CD14-positive monocyte (primary cell): ENCODE measurements around the gene LRP8. TPM values are rescaled to one million over a fixed set of nuclear protein-coding genes. Genes with fewer than 3 reads are reported as not detected.

Source experiments
- DNase-seq, 3 donors: peaks; one replicate each; pipeline ENCODE4 v3.0.0-alpha.2; 2011 to 2022
- H2AFZ ChIP-seq: 2 replicates; pipeline ENCODE4 v1.6.0; 2012; ENCODE audit warnings: mild to moderate bottlenecking, low read depth, low read length, inconsistent platforms; ENCODE audit not compliant: insufficient read depth, poor library complexity, severe bottlenecking
- H3K27ac ChIP-seq, 2 donors: 1 replicate in 1 of 2; 2 replicates in 1 of 2; pipeline ENCODE4 v1.5.1; 2012 to 2013; ENCODE audit warnings: low read length in 2 of 2, control low read depth in 1 of 2, inconsistent platforms in 1 of 2, low read depth in 1 of 2, mild to moderate bottlenecking in 1 of 2
- H3K27me3 ChIP-seq, 2 donors: one replicate each; pipeline versions ENCODE4 v1.6.0 to v1.6.1; 2011 to 2013; ENCODE audit warnings: low read length in 2 of 2; ENCODE audit not compliant: control insufficient read depth in 2 of 2, insufficient read depth in 2 of 2
- H3K36me3 ChIP-seq, 2 donors: replicated peaks in 1 of 2; 1 replicate in 1 of 2; 2 replicates in 1 of 2; pipeline versions ENCODE4 v1.5.1 to v1.6.1; 2012 to 2013; ENCODE audit warnings: low read length in 2 of 2, control low read depth in 1 of 2, inconsistent platforms in 1 of 2, mild to moderate bottlenecking in 1 of 2; ENCODE audit not compliant: insufficient read depth in 2 of 2, control insufficient read depth in 1 of 2
- H3K4me1 ChIP-seq, 2 donors: 1 replicate in 1 of 2; 2 replicates in 1 of 2; pipeline versions ENCODE4 v1.5.1 to v1.6.1; 2012 to 2013; ENCODE audit warnings: low read length in 2 of 2, control low read depth in 1 of 2, inconsistent platforms in 1 of 2, mild to moderate bottlenecking in 1 of 2, moderate library complexity in 1 of 2; ENCODE audit not compliant: insufficient read depth in 2 of 2, control insufficient read depth in 1 of 2
- H3K4me2 ChIP-seq: replicated peaks from 2 replicates; pipeline ENCODE3; 2012; ENCODE audit warnings: low read length, moderate library complexity, mild to moderate bottlenecking; ENCODE audit not compliant: poor library complexity, severe bottlenecking; ENCODE audit errors: extremely low read depth
- H3K4me3 ChIP-seq, 3 experiments: fragments of 200-600 bp in 1 of 3; sonication (generic) in 1 of 3; replicated peaks in 1 of 3; 1 replicate in 2 of 3; 2 replicates in 1 of 3; pipeline ENCODE4 v1.5.1; 2011 to 2013; ENCODE audit warnings: low read length in 3 of 3, mild to moderate bottlenecking in 3 of 3, control low read depth in 2 of 3, low read depth in 2 of 3, inconsistent platforms in 1 of 3, moderate library complexity in 1 of 3
- H3K79me2 ChIP-seq: 2 replicates; pipeline ENCODE4 v1.6.0; 2012; ENCODE audit warnings: mild to moderate bottlenecking, control low read depth, inconsistent platforms, low read length, moderate library complexity; ENCODE audit not compliant: insufficient read depth
- H3K9ac ChIP-seq: 2 replicates; pipeline ENCODE4 v1.6.0; 2017; ENCODE audit warnings: low read length, mild to moderate bottlenecking; ENCODE audit not compliant: insufficient read depth, poor library complexity, severe bottlenecking
- H3K9me3 ChIP-seq, 2 donors: replicated peaks in 1 of 2; 1 replicate in 1 of 2; 2 replicates in 1 of 2; pipeline versions ENCODE4 v1.5.1 to v1.6.1; 2012 to 2013; ENCODE audit warnings: low read length in 2 of 2, control low read depth in 1 of 2; ENCODE audit not compliant: control insufficient read depth in 1 of 2, insufficient read depth in 1 of 2
- H4K20me1 ChIP-seq: 2 replicates; pipeline ENCODE4 v1.6.0; 2012; ENCODE audit warnings: mild to moderate bottlenecking, low read length, control low read depth, moderate library complexity; ENCODE audit not compliant: insufficient read depth
- H3K27ac Mint-ChIP-seq, 7 donors: one replicate each; pipeline ENCODE4 v1.8.0; 2020; ENCODE audit warnings: mild to moderate bottlenecking in 7 of 7, mixed read lengths in 7 of 7, moderate library complexity in 6 of 7, inconsistent platforms in 2 of 7
- H3K27me3 Mint-ChIP-seq, 3 donors: one replicate each; pipeline ENCODE4 v1.8.0; 2021 to 2022; ENCODE audit warnings: low read depth in 3 of 3, mild to moderate bottlenecking in 3 of 3, mixed read lengths in 3 of 3, moderate library complexity in 3 of 3, inconsistent platforms in 1 of 3
- H3K36me3 Mint-ChIP-seq, 2 donors: one replicate each; pipeline ENCODE4 v1.8.0; 2020; ENCODE audit warnings: mixed read lengths in 2 of 2, inconsistent platforms in 1 of 2, mild to moderate bottlenecking in 1 of 2
- H3K4me1 Mint-ChIP-seq: one replicate; pipeline ENCODE4 v1.8.0; 2020; ENCODE audit warnings: mild to moderate bottlenecking, mixed read lengths
- H3K4me3 Mint-ChIP-seq, 2 donors: one replicate each; pipeline ENCODE4 v1.8.0; 2020; ENCODE audit warnings: mild to moderate bottlenecking in 2 of 2, mixed read lengths in 2 of 2, moderate library complexity in 1 of 2
- H3K9me3 Mint-ChIP-seq, 7 donors: one replicate each; pipeline ENCODE4 v1.8.0; 2020 to 2022; ENCODE audit warnings: mixed read lengths in 7 of 7, mild to moderate bottlenecking in 6 of 7, moderate library complexity in 6 of 7, inconsistent platforms in 2 of 7
- CTCF ChIP-seq: fragments of 200-600 bp; IDR thresholded peaks from one replicate; pipeline ENCODE4 v1.8.0; 2022; ENCODE audit warnings: antibody characterized with exemption, mild to moderate bottlenecking
- WGBS: methylation state at CpG from one replicate; pipeline ENCODE4 v1.1.5; 2013; ENCODE audit warnings: missing lambda C conversion rate; ENCODE audit not compliant: insufficient coverage; 5-methylcytosine and 5-hydroxymethylcytosine counted together
- intact Hi-C, 2 donors: fragments of 100-400 bp; cut with micrococcal nuclease; formaldehyde crosslinking; loops; one replicate each; pipeline versions ENCODE4 v1.15.0 to v1.15.1; 2023
- polyA plus RNA-seq, 3 donors: library from polyadenylated mRNA; depleted of rRNA in 1 of 3; unstranded in 2 of 3; stranded (reverse) in 1 of 3; fragments of 300-500 nt in 2 of 3; fragments of >200 nt in 1 of 3; fragmentation: Illumina TruSeq in 2 of 3; gene quantifications; 1 replicate in 2 of 3; 2 replicates in 1 of 3; pipeline ENCODE4 v1.2.3, GENCODE V29; 2012 to 2021

Gene LRP8
- polyA plus RNA-seq, 3 donors: 0.76 to 11.3 (median 0.95) TPM

- Histone ChIP-seq H3K4me3 (no peak overlapping the region), H3K27me3 (no peaks in the 10 kb centered on the region), H3K4me1 (no peaks in the 10 kb centered on the region), H2AFZ (no peak overlapping the region), H3K79me2 (no peaks in the 10 kb centered on the region), H3K9ac (no peak overlapping the region), H3K4me2 (no peak overlapping the region), H3K9me3 (no peaks in the 10 kb centered on the region), H3K36me3 (no peaks in the 10 kb centered on the region), H3K27ac (no peak overlapping the region), H4K20me1 (no peaks in the 10 kb centered on the region)
- peaks cover 0 to 1% (median 0%) of the 10 kb centered on the region in 7 donors for H3K9me3 Mint-ChIP-seq
- intact Hi-C loops: no loop called here
- peaks cover 0 to 4% (median 3%) of the 10 kb centered on the region in 3 donors for H3K27me3 Mint-ChIP-seq
- H3K4me1 Mint-ChIP-seq: no peaks in the 10 kb centered on the region
- TF ChIP-seq CTCF: no peak
- H3K36me3 Mint-ChIP-seq: no peaks in the 10 kb centered on the region
- peak in 1 of 3 donors; percentile 1 for DNase-seq
- H3K4me3 Mint-ChIP-seq: no peak overlapping the region
- no peak overlapping the region for H3K27ac Mint-ChIP-seq
- 77% methylated on average over 3 of the region's 3 CpGs for WGBS
Observed at GRCh38 chr1:53346814-53347176, 18.9 kb upstream of the LRP8 start.

DNA sequence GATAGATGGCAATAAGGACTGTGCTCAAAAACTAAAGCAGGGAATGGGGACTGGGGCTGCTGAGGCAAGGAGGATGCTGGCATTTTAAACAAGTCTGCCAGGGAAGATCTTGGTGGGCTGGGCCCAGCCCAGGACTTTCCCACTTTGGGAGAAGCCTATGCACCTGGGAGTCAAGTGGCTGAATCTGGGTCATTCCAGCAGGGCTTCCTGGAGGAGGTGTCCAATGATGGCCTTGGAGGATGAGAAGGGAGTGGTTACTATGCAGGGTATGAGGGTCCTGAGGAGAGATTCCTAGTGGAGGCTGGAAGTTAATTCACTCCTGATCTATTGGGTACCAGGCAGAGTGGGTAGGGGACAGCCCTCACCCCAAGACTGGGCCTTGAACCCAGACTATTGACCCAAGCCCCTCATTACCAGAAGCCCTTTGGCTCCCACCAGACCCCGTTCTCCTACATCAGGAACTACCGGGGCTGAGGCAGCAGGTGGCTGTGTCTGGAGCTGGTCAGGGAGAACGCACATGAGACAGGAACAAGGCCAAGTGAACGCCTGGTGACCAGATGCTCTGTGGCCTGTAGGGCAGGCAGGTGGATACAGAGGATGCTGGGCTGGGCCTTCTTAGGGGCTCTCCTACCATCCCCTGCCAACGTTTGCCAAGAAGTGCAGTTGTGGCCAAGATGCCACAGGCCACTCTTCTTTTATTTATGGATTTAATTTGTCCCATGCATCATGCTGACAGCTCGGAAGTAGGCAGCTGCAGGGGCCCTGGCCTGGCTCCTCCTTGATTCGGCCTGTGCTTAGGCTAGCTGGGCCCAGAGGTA, 18.3 kb upstream of the LRP8 start:
- 73% methylated on average over 6 of the region's 7 CpGs for whole genome bisulfite sequencing
- intact Hi-C loops: no loop called here
- DNase-seq: peak in 1 of 3 donors; percentile 0

More for the DNA sequence above, 18.3 kb upstream of the LRP8 start:
- Mint-ChIP-seq H3K4me1 (no peaks in the 10 kb centered on the region), H3K9me3 (peaks cover 0 to 3% (median 0%) of the 10 kb centered on the region in 7 donors), H3K27ac (no peak overlapping the region), H3K4me3 (no peak overlapping the region), H3K36me3 (no peaks in the 10 kb centered on the region), H3K27me3 (peaks cover 0 to 4% (median 3%) of the 10 kb centered on the region in 3 donors)
- H3K9ac ChIP-seq: no peak overlapping the region
- H4K20me1 ChIP-seq: no peaks in the 10 kb centered on the region
- no peaks in the 10 kb centered on the region for H3K4me1 ChIP-seq
- H2AFZ ChIP-seq: no peak overlapping the region
- no peaks in the 10 kb centered on the region for H3K27me3 ChIP-seq
- TF ChIP-seq CTCF: no peak
- H3K27ac ChIP-seq: no peak overlapping the region
- H3K4me3 ChIP-seq: no peak overlapping the region
- no peaks in the 10 kb centered on the region for H3K36me3 ChIP-seq
- no peak overlapping the region for H3K4me2 ChIP-seq
- no peaks in the 10 kb centered on the region for H3K79me2 ChIP-seq
- no peaks in the 10 kb centered on the region for H3K9me3 ChIP-seq
